Hippocampal formation (tissue), 2 donors: ENCODE results near the gene PAX5.

Experiments
- DNase-seq, 2 donors: peaks; one replicate each; lab custom pipeline; 2025; lab: John Stamatoyannopoulos, UW

PAX5 gene

GRCh38 chr9:36901528-36901927, 132.5 kb downstream of the PAX5 start:
- DNase-seq: no peak

DNA sequence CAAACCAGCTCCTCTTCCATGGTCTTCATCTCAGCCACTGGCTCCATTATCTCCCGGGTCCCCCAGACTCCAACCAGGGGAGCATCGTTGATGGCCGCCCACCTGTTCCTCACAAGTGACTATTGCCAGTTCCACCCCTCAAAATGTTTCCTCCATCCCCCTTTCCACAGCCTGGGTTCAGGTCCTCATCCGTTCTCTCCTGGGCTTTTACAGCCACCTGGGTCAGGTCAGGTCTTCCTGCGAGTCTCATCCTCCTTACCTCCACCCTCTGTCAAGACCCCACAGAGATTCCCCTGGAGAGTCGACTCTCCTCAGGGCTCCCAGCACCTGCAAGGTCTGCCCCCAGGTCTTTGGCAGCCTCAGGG, 133.2 kb downstream of the PAX5 start:
- no peak for DNase-seq

- no peak for DNase-seq
These were observed 133.8 kb downstream of the PAX5 start for GRCh38 chr9:36900136-36900855.

DNA sequence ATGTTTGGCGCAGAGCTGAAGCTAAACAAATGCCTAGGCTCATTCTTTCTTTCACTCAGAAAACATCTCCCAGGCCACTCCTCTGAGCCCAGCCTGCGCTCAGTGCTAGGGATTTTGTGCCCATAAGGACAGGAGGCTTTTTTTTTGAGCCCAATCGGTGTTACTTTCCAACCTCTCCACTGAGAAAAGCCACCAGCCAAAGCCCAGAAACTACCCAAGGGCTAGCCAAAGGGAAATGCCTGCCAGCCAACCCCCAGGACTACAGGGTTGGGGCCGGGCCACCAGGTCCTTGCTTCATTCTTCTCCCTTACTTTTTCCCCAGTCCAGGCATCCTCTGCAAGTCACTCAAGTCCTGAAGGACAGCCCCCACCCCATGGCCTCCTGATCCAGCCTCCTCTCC, 134.7 kb downstream of the PAX5 start:
- DNase-seq: no peak

DNA sequence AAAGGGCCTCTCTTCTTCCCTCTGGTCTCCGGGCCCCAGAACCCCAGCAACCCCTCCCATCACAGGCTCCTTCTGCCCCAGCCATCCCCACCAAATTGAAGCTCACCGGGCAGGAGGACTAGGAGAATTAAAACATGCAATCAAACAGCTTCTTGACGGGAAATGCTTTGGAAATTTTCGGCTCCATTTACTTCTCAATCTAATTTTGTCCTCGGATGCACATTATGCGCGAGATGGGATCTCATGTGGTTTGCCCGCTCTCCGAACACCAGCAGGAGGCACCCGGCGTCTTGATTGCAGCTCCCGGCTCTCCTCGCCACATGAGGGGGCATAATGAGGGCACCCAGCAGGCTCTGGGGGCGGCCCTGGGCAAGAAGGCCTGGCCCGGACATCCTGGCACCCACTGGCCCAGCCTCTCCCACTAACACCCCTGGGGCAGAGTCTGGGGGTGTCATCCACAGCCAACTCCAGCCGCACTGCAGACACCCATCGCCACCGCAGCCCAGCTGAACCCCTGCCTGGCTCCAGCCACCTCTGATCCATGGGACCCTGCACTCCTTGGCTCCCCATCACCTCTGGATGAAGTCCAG, 135.5 kb downstream of the PAX5 start:
- DNase-seq: no peak

DNA sequence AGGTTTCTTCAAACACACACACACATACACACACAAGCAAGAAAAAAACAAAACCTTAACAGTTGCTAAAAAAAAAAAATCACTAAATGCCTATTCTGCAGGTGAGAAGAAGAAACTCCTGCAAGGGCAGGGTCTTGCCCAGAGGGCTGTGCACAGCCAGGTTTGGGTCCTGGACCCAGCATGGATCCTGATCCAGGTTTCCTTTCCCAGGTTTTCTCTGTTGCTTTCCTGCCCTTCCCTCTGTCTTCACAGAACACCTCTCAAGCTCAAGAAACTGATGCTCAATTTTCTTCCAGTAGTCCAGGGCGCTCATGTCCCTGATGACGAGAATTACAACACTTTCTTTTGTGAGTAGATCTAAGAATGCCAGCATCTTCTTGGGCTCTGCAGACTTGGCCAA, 136.6 kb downstream of the PAX5 start:
- DNase-seq: no peak

DNA sequence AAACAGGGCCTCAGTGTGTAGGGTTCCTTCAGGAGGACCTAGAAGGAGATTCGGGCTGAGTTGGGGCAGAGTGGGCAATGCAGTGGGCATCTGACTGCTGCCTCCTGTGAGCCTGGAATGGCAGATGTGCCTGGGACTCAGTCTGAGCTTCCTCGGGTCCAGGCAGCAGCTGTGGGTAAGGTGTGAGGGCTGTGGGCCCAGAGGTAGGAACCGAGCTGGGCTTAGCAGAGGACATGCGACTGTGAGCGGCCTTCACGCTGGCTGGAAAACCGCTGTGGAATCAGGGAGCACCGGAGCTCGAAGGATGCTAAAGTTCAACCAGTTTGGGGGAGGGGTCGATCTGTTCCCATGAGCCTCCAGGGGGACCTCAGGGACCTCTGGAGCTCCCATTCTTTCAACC, 137.0 kb downstream of the PAX5 start:
- DNase-seq: no peak

GRCh38 chr9:36896296-36896695, 137.8 kb downstream of the PAX5 start:
- DNase-seq: no peak

GRCh38 chr9:36895744-36896260, 138.3 kb downstream of the PAX5 start:
- DNase-seq: no peak

- DNase-seq: no peak
These were observed 139.3 kb downstream of the PAX5 start for GRCh38 chr9:36894695-36895310.

DNA sequence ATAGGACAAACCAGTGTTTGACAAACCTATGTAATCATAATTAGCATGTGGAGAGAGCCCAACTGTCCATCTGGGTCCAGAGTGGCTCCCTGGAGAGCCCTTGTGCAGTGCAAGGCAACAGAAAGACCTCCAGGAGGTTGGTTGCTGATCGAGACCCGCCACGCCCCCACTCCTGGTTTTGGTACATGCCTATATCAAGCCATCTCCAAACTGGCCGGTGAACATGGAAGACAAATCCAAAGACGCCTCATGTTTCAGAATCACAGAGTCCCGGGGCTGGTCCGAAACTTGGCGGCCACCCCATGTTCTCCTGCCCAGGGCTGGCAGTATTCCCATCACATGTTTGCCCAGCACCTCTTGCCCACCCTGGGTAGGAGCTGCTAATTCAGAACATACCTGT, 140.2 kb downstream of the PAX5 start:
- DNase-seq: no peak

DNA sequence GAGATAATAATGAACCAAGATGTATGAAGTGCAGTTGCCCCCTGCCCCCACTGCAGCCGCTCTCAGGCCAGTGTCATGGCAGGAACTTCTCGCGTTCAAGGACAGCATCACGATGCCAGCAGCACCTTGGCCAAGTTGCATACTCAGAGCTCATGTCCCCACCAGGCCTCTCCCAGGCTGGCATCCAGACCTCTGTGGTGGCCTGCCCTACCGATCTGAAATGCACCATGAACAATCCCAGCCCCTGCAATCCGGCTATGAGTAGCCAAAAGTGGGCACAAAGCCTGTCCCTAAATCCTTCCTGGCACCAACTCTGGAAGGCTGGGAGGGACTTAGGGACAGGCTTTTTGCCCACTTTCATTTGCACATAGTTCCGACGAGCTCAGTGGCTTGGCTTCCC, 140.9 kb downstream of the PAX5 start:
- peak; percentile 9 to 10 for DNase-seq

DNA sequence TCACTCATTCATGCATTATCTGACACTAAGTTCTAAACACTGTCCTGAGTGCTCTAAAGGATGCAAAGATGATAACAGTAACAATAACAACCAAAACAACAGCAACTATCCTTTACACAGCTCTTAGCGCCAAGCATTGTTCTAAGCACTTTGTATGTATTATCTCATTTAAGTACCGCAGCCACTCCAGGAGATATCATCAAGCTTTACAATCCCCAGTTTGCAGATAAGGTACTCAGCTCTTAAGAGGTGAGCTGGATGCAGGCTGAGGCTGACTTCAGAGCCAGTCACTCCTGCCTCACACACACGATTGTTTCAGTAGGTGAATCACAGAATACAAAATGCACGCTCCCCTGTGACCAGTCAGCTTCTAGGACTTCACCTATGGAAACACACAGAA, 141.8 kb downstream of the PAX5 start:
- no peak for DNase-seq

DNA sequence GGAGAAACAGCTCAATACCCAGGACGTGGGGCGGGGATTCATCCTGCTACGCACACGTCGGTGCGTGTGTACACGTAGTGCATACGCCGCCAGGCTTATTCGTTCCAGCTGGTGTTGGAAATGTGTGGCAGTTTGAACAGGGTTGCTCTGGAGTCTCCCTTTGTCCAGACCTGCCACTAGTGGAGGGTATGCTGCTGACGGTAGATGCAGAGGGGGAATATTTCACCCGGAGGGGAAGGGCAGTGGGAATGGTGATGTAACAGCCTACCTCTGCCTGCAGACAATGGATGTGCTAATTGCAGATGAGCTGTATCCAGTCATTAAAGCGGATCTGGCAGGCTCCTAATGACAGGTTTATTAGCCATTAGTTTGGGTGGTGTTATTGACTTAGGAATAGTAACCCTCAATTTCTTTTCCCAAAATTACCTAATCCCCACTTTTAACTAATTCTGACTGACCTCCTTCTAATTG, 142.7 kb downstream of the PAX5 start:
- no peak for DNase-seq

DNA sequence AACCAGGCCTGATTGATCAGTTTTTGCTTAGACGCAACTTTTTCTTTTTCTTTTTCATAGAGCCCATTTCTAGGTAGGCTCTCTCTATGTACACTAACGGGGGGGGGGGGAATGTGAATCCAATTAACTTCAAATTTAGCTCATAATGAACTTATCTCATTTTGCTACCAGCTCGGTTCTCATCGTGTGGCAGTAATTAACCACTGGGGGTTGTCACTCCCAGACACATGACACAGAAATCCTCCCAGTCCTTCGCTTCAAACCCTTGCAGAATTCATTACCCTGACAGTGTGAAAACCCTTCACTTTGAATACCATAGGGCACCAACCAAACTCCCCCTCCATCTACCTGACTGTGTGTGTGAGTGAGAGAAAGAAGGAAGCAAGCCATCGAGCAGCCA, 144.2 kb downstream of the PAX5 start:
- no peak for DNase-seq

DNA sequence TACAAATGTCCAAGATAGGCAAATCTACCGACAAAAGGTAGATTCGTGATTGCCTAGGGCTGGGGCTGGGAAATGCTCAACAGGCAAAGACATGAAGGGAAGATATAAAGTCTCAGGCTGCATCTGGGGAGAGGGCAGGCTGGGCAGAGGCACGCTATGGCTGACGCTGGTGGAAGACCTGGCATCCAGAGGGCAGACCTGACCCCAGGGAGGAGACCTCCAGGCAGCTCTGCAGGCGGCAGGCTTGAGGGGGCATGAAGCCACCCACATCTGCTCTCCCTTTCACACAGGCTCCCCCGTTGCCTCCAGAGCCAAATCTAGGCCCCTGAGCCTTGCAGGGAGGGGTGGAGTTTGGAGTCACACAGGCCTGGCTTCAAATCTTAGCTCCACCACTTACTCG, 145.5 kb downstream of the PAX5 start:
- DNase-seq: no peak

GRCh38 chr9:36884721-36885120, 149.3 kb downstream of the PAX5 start:
- DNase-seq: no peak

- no peak for DNase-seq
These were observed 151.5 kb downstream of the PAX5 start for GRCh38 chr9:36882594-36882993.

DNA sequence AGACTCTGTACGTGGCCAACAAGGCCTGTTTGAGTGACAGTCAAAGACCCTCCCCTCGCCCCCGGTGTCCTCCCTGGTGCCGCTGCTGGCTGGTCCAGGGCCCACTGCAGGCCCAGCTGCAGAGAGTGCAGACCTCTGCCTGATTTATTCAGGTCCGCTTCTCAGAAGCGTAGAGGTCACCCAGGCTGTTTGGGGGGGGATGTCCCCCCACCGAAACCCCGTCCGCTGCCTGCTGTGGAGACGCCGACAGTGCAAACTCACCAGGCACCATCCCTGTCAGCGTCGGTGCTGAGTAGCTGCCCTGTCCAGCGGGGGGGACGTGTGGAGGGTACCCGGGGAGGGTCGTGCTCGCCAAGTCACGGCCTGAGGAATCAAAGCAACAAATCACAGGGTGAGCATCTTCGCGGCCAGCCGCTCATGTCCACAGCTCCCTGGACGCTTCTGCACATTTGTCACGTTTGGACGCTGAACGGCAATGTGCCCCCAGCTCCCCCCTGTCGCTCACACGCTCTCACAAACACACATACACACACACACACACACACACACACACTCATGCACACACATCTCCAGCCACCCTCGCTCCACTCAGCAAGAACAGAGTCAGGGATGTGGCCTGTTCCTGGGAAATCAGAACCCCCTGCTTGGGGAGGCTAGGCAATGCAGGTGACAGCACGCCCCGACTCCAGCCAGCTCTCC, 152.2 kb downstream of the PAX5 start:
- DNase-seq: no peak

DNA sequence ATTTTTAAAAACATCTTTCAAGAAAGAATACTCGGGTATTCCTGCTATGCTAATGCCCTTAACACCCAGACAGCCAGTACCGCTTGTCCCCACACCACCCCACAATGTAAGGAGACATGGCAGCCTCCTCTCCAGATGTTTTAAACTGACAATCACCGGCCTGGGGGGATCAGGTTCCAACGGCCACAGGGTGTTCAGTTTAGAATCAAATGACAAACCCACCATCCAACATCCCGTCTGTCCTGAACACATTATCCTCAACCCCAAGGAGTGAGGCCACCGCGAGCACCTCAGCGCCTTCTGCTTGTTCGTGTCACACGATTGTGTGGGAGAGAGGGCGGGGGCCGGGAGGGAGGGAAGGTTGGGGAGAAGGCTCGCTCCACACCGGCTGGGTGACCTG, 152.8 kb downstream of the PAX5 start:
- DNase-seq: no peak

- DNase-seq: no peak
These were observed 154.0 kb downstream of the PAX5 start for GRCh38 chr9:36880075-36880474.
